Measurements from ENCODE around the gene LRRC30.

DNA sequence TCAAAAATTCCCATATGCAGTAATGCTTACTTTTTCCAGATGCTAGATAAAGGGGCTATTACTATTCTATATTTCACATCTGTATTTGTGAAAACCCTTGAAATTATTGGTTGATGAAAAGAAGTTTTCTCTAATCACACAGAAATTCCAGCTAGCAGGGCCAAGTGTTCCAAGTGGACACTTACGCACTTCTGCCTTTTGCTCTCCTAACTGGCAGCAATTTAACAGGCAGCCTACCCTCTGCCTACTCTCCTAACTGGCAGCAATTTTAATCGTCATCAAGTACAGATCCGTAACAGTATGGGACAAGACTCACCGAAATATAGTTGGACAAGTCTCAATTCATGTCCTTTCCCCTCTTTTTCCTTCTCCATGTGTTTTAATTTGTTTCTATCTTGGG lies 12.0 kb downstream of the LRRC30 start:
- TF ChIP-seq, protein P1, sequence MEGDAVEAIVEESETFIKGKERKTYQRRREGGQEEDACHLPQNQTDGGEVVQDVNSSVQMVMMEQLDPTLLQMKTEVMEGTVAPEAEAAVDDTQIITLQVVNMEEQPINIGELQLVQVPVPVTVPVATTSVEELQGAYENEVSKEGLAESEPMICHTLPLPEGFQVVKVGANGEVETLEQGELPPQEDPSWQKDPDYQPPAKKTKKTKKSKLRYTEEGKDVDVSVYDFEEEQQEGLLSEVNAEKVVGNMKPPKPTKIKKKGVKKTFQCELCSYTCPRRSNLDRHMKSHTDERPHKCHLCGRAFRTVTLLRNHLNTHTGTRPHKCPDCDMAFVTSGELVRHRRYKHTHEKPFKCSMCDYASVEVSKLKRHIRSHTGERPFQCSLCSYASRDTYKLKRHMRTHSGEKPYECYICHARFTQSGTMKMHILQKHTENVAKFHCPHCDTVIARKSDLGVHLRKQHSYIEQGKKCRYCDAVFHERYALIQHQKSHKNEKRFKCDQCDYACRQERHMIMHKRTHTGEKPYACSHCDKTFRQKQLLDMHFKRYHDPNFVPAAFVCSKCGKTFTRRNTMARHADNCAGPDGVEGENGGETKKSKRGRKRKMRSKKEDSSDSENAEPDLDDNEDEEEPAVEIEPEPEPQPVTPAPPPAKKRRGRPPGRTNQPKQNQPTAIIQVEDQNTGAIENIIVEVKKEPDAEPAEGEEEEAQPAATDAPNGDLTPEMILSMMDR (IDR thresholded peaks at IDR 0.05; ENCODE audit: low read length): no peak
- TF ChIP-seq EZH2 (IDR thresholded peaks at IDR 0.05; ENCODE audit: borderline replicate concordance, low read length): no peak

Data from OCI-LY1 (cell line).